CD14-positive monocyte (primary cell): ENCODE measurements around the gene NCAM1. TPM values are rescaled to one million over a fixed set of nuclear protein-coding genes. Genes with fewer than 3 reads are reported as not detected.

Experiments used
- DNase-seq, 3 donors: peaks; one replicate each; pipeline ENCODE4 v3.0.0-alpha.2; 2011 to 2022
- H2AFZ ChIP-seq: 2 replicates; pipeline ENCODE4 v1.6.0; 2012; ENCODE audit warnings: mild to moderate bottlenecking, low read depth, low read length, inconsistent platforms; ENCODE audit not compliant: insufficient read depth, poor library complexity, severe bottlenecking
- H3K27ac ChIP-seq, 2 donors: 1 replicate in 1 of 2; 2 replicates in 1 of 2; pipeline ENCODE4 v1.5.1; 2012 to 2013; ENCODE audit warnings: low read length in 2 of 2, control low read depth in 1 of 2, inconsistent platforms in 1 of 2, low read depth in 1 of 2, mild to moderate bottlenecking in 1 of 2
- H3K27me3 ChIP-seq, 2 donors: one replicate each; pipeline versions ENCODE4 v1.6.0 to v1.6.1; 2011 to 2013; ENCODE audit warnings: low read length in 2 of 2; ENCODE audit not compliant: control insufficient read depth in 2 of 2, insufficient read depth in 2 of 2
- H3K36me3 ChIP-seq, 2 donors: replicated peaks in 1 of 2; 1 replicate in 1 of 2; 2 replicates in 1 of 2; pipeline versions ENCODE4 v1.5.1 to v1.6.1; 2012 to 2013; ENCODE audit warnings: low read length in 2 of 2, control low read depth in 1 of 2, inconsistent platforms in 1 of 2, mild to moderate bottlenecking in 1 of 2; ENCODE audit not compliant: insufficient read depth in 2 of 2, control insufficient read depth in 1 of 2
- H3K4me1 ChIP-seq, 2 donors: 1 replicate in 1 of 2; 2 replicates in 1 of 2; pipeline versions ENCODE4 v1.5.1 to v1.6.1; 2012 to 2013; ENCODE audit warnings: low read length in 2 of 2, control low read depth in 1 of 2, inconsistent platforms in 1 of 2, mild to moderate bottlenecking in 1 of 2, moderate library complexity in 1 of 2; ENCODE audit not compliant: insufficient read depth in 2 of 2, control insufficient read depth in 1 of 2
- H3K4me2 ChIP-seq: replicated peaks from 2 replicates; pipeline ENCODE3; 2012; ENCODE audit warnings: low read length, moderate library complexity, mild to moderate bottlenecking; ENCODE audit not compliant: poor library complexity, severe bottlenecking; ENCODE audit errors: extremely low read depth
- H3K4me3 ChIP-seq, 3 experiments: fragments of 200-600 bp in 1 of 3; sonication (generic) in 1 of 3; replicated peaks in 1 of 3; 1 replicate in 2 of 3; 2 replicates in 1 of 3; pipeline ENCODE4 v1.5.1; 2011 to 2013; ENCODE audit warnings: low read length in 3 of 3, mild to moderate bottlenecking in 3 of 3, control low read depth in 2 of 3, low read depth in 2 of 3, inconsistent platforms in 1 of 3, moderate library complexity in 1 of 3
- H3K79me2 ChIP-seq: 2 replicates; pipeline ENCODE4 v1.6.0; 2012; ENCODE audit warnings: mild to moderate bottlenecking, control low read depth, inconsistent platforms, low read length, moderate library complexity; ENCODE audit not compliant: insufficient read depth
- H3K9ac ChIP-seq: 2 replicates; pipeline ENCODE4 v1.6.0; 2017; ENCODE audit warnings: low read length, mild to moderate bottlenecking; ENCODE audit not compliant: insufficient read depth, poor library complexity, severe bottlenecking
- H3K9me3 ChIP-seq, 2 donors: replicated peaks in 1 of 2; 1 replicate in 1 of 2; 2 replicates in 1 of 2; pipeline versions ENCODE4 v1.5.1 to v1.6.1; 2012 to 2013; ENCODE audit warnings: low read length in 2 of 2, control low read depth in 1 of 2; ENCODE audit not compliant: control insufficient read depth in 1 of 2, insufficient read depth in 1 of 2
- H4K20me1 ChIP-seq: 2 replicates; pipeline ENCODE4 v1.6.0; 2012; ENCODE audit warnings: mild to moderate bottlenecking, low read length, control low read depth, moderate library complexity; ENCODE audit not compliant: insufficient read depth
- H3K27ac Mint-ChIP-seq, 7 donors: one replicate each; pipeline ENCODE4 v1.8.0; 2020; ENCODE audit warnings: mild to moderate bottlenecking in 7 of 7, mixed read lengths in 7 of 7, moderate library complexity in 6 of 7, inconsistent platforms in 2 of 7
- H3K27me3 Mint-ChIP-seq, 3 donors: one replicate each; pipeline ENCODE4 v1.8.0; 2021 to 2022; ENCODE audit warnings: low read depth in 3 of 3, mild to moderate bottlenecking in 3 of 3, mixed read lengths in 3 of 3, moderate library complexity in 3 of 3, inconsistent platforms in 1 of 3
- H3K36me3 Mint-ChIP-seq, 2 donors: one replicate each; pipeline ENCODE4 v1.8.0; 2020; ENCODE audit warnings: mixed read lengths in 2 of 2, inconsistent platforms in 1 of 2, mild to moderate bottlenecking in 1 of 2
- H3K4me1 Mint-ChIP-seq: one replicate; pipeline ENCODE4 v1.8.0; 2020; ENCODE audit warnings: mild to moderate bottlenecking, mixed read lengths
- H3K4me3 Mint-ChIP-seq, 2 donors: one replicate each; pipeline ENCODE4 v1.8.0; 2020; ENCODE audit warnings: mild to moderate bottlenecking in 2 of 2, mixed read lengths in 2 of 2, moderate library complexity in 1 of 2
- H3K9me3 Mint-ChIP-seq, 7 donors: one replicate each; pipeline ENCODE4 v1.8.0; 2020 to 2022; ENCODE audit warnings: mixed read lengths in 7 of 7, mild to moderate bottlenecking in 6 of 7, moderate library complexity in 6 of 7, inconsistent platforms in 2 of 7
- CTCF ChIP-seq: fragments of 200-600 bp; IDR thresholded peaks from one replicate; pipeline ENCODE4 v1.8.0; 2022; ENCODE audit warnings: antibody characterized with exemption, mild to moderate bottlenecking
- WGBS: methylation state at CpG from one replicate; pipeline ENCODE4 v1.1.5; 2013; ENCODE audit warnings: missing lambda C conversion rate; ENCODE audit not compliant: insufficient coverage; 5-methylcytosine and 5-hydroxymethylcytosine counted together
- intact Hi-C, 2 donors: fragments of 100-400 bp; cut with micrococcal nuclease; formaldehyde crosslinking; loops; one replicate each; pipeline versions ENCODE4 v1.15.0 to v1.15.1; 2023
- polyA plus RNA-seq, 3 donors: library from polyadenylated mRNA; depleted of rRNA in 1 of 3; unstranded in 2 of 3; stranded (reverse) in 1 of 3; fragments of 300-500 nt in 2 of 3; fragments of >200 nt in 1 of 3; fragmentation: Illumina TruSeq in 2 of 3; gene quantifications; 1 replicate in 2 of 3; 2 replicates in 1 of 3; pipeline ENCODE4 v1.2.3, GENCODE V29; 2012 to 2021

NCAM1 gene
- polyA plus RNA-seq, 3 donors, result 0.65 to 0.69 TPM; not detected in 1

GRCh38 chr11:113035708-113036107 lies 74.5 kb downstream of the NCAM1 start:
- Histone ChIP-seq H3K27me3 (peaks cover 2 to 3% of the 10 kb centered on the region in 2 donors), H3K9me3 (peaks cover 0 to 4% of the 10 kb centered on the region in 2 donors), H2AFZ (no peak overlapping the region), H3K4me1 (no peaks in the 10 kb centered on the region), H3K36me3 (no peaks in the 10 kb centered on the region), H3K27ac (no peak overlapping the region), H4K20me1 (no peaks in the 10 kb centered on the region), H3K9ac (no peak overlapping the region), H3K79me2 (no peaks in the 10 kb centered on the region), H3K4me3 (no peak overlapping the region), H3K4me2 (no peak overlapping the region)
- Mint-ChIP-seq H3K36me3 (no peaks in the 10 kb centered on the region), H3K27me3 (peaks cover 4 to 6% (median 5%) of the 10 kb centered on the region in 3 donors), H3K4me1 (no peaks in the 10 kb centered on the region), H3K27ac (no peak overlapping the region), H3K4me3 (no peak overlapping the region), H3K9me3 (peaks cover 0 to 13% (median 6%) of the 10 kb centered on the region in 7 donors)
- 74% methylated on average over 3 of the region's 3 CpGs for WGBS
- intact Hi-C loops, result no loop called here
- no peak for TF ChIP-seq CTCF
- no peak for DNase-seq

GRCh38 chr11:113043698-113044097 lies 82.5 kb downstream of the NCAM1 start:
- H3K36me3 ChIP-seq, result no peaks in the 10 kb centered on the region
- H3K4me2 ChIP-seq, result no peak overlapping the region
- no peaks in the 10 kb centered on the region for H3K36me3 Mint-ChIP-seq
- no peak overlapping the region for H2AFZ ChIP-seq
- H3K4me1 ChIP-seq, result no peaks in the 10 kb centered on the region
- TF ChIP-seq CTCF, result no peak
- peaks cover 4 to 7% of the 10 kb centered on the region in 2 donors for H3K9me3 ChIP-seq
- no peaks in the 10 kb centered on the region for H3K4me1 Mint-ChIP-seq
- H3K9me3 Mint-ChIP-seq, result peaks cover 1 to 21% (median 3%) of the 10 kb centered on the region in 7 donors
- H3K27me3 ChIP-seq, result peaks cover 0 to 6% of the 10 kb centered on the region in 2 donors
- no peak overlapping the region for H3K27ac Mint-ChIP-seq
- no peak overlapping the region for H3K4me3 Mint-ChIP-seq
- intact Hi-C loops, result no loop called here
- H3K4me3 ChIP-seq, result no peak overlapping the region
- H3K79me2 ChIP-seq, result no peaks in the 10 kb centered on the region
- DNase-seq, result no peak
- no CpG with 5 or more reads among the region's 5 CpGs for WGBS
- H4K20me1 ChIP-seq, result no peaks in the 10 kb centered on the region
- no peak overlapping the region for H3K27ac ChIP-seq
- H3K27me3 Mint-ChIP-seq, result peaks cover 3 to 11% (median 7%) of the 10 kb centered on the region in 3 donors
- H3K9ac ChIP-seq, result no peak overlapping the region
